GM18508 (cell line): ENCODE measurements around the gene DGCR6.
"Not testable (repeated sequence)": the region's sequence is repeated elsewhere in the genome, so short reads cannot be mapped to it uniquely, and the experiment has no call there.

Experiments used
- ATAC-seq: cut with Tn5 transposase; IDR thresholded peaks from one replicate; pipeline ENCODE4 v1.9.1; 2021; ENCODE audit warnings: moderate number of reproducible peaks; ENCODE audit not compliant: insufficient read depth, unreplicated experiment

The DGCR6 gene

DNA sequence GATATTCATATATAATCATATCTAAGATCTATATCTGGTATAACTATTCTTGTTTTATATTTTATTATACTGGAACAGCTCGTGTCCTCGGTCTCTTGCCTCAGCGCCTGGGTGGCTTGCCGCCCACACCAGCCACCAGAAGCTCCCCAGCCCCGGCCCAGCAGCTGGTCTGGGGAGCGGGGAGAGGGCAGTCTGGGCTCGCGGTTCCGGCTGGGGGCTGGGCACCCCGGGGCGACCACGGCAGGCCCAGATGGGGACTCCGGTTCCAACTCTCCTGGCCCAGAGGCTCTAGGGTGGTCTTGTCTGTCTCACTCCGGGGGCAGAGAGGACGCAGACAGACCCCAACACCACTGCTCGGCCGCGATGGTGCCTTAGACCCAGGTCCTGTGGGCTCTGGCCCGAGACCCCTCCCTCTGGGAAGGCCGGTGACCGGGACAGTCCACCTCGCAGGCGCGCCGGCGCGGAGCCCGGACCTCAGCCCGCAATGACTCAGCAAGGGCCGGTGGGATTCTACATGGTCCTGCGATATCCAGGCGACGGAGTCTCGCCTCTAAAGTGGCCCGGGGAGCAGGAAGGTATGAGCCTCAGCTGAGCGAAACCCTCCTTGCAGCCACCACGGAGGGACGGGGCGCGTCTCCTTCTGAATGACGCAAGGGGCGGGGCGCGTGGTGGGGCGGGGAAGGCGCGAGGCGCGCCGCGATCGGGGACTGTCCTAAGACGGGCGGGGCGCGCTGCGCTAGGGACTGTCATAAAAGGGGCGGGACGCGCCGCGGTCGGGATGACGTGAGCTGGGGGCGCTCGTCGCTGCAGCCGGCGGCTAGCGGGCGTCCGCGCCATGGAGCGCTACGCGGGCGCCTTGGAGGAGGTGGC is at the start of gene DGCR6:
TSS of gene DGCR6 (plus strand) at position 781 of the 870 bp plus-strand sequence. CDS start at position 836, 55 bp downstream.
- no peak for ATAC-seq

- not testable (repeated sequence) for ATAC-seq
Measured at GRCh38 chr22:18859314-18859713, 46.8 kb upstream of the DGCR6 start.

GRCh38 chr22:18881260-18881659 is 24.9 kb upstream of the DGCR6 start:
- ATAC-seq, result not testable (repeated sequence)

DNA sequence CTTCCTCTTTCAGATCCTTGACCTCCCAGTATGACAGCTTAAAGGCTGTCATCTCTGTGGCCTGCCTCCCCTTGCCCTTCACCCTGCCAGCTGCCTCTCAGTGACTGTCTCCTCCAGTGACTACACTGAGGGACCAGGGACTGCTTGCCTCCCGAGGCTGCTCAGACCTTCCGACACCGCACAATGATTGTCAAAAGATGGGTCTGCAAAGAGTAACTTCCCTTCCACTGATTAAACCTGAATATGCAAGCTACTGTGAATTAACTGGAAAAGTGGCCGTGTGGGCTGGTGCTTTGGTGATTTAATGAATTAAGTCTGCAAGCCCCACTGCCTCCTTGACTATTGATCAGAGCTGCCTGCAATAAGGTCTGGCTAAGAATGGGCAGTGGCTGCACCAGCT is 21.7 kb upstream of the DGCR6 start:
- ATAC-seq, result not testable (repeated sequence)

DNA sequence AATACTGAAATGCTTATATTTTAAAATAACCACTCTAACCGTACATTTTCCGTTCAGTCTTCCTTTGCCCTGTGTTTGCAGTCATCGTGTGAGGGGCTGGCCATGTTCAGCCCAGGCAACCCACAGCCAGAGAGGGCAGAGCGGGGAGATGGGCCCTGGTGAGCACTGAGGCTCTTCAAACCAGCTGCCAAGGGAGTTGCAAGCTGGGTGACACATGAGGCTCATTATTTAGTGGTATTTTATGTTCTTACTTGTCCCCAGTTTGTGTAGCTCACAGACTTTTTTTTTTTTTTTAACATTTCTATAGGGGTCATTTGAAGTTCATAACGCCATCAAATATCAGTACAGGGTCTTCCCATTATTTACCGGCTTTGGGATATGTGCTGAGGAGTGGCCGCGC is 18.0 kb upstream of the DGCR6 start:
- ATAC-seq, result no peak

- not testable (repeated sequence) for ATAC-seq
Measured at GRCh38 chr22:18890510-18891192, 15.5 kb upstream of the DGCR6 start.

- not testable (repeated sequence) for ATAC-seq
Measured at GRCh38 chr22:18893775-18894174, 12.3 kb upstream of the DGCR6 start.

DNA sequence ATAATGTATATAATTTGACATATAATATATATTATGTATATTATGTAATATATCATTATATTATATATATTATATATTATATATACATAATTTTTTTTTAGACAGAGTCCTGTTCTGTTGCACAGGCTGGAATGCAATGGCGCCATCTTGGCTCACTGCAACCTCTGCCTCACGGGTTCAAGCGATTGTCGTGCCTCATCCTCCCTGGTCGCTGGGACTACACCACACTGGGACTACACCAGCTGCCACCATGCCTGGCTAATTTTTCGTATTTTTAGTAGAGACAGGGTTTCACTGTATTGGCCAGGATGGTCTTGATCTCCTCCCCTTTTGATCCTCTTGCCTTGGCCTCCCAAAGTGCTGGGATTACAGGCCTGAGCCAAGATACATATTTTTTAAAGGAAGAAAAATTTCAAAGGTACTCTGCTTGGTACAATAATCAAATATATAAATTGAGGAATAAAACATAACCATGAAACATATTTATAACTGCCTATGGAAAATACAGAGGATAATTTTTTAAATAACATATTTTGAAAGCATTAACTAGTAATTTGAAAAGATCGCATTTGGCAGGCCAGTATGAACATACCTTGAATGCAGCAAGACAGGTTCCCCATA is 10.0 kb upstream of the DGCR6 start:
- not testable (repeated sequence) for ATAC-seq

DNA sequence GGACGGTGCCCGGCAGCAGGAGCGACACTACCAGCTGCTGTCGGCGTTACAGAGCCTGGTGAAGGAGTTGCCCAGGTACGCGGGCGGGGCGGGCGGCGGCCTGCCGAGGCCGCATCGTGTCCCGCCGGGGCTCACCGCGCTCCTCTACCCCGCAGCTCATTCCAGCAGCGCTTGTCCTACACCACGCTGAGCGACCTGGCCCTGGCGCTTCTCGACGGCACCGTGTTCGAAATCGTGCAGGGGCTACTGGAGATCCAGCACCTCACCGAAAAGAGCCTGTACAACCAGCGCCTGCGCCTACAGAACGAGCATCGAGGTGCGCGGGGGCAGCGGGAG is 258 bp downstream of the DGCR6 start:
- ATAC-seq, result not testable (repeated sequence)

DNA sequence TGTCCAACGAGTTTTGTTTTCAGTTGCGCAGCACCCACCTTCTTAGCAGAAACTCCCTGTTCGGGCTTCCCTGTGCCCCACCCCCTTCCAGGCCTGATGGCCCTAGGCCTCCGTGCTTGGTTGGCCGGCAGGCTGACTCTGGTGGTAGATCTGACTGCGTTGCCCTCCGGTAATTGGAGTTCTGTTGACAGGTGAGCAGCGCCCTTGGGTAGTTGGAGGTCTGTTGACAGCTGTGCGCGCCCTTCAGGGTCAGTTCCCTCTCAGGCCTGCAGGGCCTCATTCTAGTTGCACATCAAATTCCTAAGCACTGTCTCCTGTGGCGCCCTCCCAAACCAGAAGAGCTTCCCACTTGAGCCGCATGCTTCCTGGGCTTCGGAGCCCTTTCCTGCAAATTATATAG is 776 bp downstream of the DGCR6 start:
- ATAC-seq, result no peak

GRCh38 chr22:18909556-18909955 is 3.4 kb downstream of the DGCR6 start:
- no peak for ATAC-seq

DNA sequence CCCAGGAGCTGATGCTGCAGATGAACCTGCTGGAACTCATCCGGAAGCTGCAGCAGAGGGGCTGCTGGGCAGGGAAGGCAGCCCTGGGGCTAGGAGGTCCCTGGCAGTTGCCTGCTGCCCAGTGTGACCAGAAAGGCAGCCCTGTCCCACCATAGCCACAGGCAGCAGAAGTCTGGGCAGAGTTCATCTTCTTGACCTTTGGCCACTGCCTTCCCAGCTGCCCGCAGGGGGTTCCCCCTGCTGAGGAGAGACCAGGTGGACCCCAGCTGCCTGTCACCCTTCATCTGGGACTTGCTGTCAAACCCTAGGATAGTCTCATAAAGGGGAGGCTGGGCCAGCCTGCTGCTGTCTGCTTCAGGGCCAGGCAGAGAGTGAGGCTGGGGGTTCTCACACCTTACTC is 5.4 kb downstream of the DGCR6 start:
- ATAC-seq, result not testable (repeated sequence)

DNA sequence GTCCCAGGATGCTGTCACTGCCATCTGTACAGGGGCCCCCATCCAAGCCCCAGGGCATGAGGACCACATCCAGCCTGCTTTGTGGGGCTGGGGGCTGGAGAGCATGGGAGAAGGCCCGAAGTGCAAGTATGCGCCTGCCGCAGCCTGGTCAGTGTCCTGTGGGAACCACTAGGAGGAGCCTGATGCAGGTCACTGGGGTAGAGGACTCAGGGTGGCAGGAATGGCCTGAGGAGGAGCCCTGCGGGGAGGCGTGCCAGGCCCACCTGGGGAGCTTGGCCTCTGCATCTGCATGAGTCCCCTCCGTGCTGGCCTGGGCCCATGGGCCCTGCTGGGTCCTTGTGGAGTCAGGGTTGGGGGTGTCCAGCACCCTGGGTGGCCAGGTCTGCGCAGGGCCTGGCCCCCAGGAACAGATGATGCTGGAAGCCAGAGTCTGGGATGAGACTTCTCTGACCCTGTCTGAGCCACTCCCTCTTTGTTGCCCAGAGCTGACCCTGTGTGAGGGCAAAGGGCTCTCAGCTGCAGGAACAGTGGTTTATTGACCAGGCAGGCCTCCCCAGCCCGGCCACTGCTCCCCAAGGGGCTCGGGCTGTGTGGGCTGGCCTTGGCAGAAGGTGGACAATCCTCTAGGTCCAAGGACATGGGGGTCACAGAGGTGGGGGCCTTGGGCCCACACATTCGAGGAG is 6.3 kb downstream of the DGCR6 start:
- not testable (repeated sequence) for ATAC-seq

- ATAC-seq, result not testable (repeated sequence)
Measured at GRCh38 chr22:18914558-18914957, 8.4 kb downstream of the DGCR6 start.

DNA sequence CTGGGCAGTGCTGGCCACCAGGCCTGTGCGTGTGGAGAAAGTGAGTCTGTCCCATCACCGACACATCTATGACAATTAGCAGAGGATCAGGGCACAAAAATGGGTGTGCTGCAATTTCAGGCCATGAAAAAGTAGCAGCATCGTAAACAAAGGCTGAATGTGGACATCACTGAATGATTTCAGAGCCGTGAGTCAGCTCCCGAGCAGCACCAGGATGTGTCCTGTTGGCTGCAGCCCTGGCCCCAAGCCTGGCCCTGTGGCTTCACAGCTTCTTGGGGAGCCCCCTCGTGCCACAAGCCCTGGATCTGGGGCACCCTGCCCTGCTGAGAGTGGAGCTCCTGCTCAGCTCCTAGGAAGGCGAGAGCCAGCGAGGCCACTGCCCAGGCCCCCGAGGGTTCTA is 9.4 kb downstream of the DGCR6 start:
- not testable (repeated sequence) for ATAC-seq

DNA sequence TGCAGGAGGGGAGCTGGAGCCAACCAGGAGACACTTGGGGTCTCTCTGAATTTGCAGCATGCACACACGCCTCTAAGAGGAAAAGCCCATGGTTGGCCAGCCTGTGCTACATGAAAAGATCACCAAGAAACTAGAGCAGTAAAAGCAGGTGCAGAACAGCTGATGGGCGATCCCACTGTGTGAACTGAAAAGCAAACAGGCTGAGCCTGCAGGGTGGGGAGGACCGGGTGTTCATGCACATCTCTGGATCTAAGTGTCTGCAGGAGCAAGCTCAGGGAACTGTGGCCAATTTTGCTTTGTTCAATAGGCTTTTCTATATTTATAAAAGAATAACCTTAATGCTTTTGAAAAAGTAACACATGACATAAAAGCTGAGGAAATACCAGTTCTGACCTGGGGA is 11.7 kb downstream of the DGCR6 start:
- ATAC-seq, result not testable (repeated sequence)

GRCh38 chr22:18920257-18920902 is 14.3 kb downstream of the DGCR6 start:
- ATAC-seq, result not testable (repeated sequence)

- ATAC-seq, result no peak
Measured at GRCh38 chr22:18925368-18926064, 19.4 kb downstream of the DGCR6 start.

DNA sequence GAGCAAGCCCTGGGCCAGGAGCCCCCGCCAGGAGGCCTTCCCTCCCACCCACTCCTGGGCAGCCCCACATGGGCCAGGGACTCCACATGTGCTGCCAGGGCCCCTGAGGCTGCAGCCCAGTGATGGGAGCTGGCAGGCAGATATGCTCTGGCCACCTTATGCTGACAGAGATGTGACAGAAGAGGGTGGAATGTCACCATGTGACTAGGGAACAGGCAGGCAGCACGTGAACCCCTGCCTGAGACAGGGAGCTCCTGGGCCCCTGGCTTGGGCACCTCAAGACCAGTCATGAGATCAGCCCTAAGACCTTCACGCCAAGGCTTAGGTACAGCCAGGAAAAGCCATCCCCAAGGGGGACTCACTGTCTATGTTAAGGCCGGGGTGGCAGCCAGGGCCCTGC is 20.9 kb downstream of the DGCR6 start:
- no peak for ATAC-seq
